ENCODE data around the gene RTF1.
"Not testable (repeated sequence)": the region's sequence is repeated elsewhere in the genome, so short reads cannot be mapped to it uniquely, and the experiment has no call there.

Gene RTF1

DNA sequence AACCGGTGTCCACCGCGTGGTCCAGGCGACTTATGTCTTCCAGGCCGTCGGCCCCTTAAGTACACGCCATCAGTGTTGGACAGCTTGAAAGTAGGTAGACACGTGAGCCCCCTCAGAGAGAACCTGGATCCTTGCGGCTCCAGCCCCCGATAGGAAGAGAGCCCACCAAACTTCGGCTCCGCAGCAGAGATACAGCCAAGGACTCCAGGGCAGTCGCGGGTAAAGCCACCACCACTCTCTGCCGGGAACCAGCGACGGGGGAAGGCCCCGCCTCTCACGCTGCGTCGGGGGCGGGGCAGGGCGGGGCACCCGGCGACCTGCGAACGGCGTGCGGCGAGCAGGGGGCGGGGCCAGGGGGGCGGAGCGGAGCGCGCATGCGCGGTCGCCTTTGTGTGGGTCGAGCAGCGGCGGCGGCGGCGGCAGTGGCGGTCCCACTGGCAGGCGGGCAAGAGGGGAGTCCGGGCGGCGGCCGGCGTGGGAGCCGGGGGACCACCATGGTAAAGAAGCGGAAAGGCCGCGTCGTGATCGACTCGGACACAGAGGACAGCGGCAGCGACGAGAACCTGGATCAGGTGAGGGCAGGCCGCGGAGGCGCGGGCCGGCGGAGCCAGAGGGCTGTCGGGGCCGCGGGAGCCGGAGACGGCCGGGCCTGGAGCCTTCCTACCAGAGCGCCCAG lies at the start of gene RTF1:
Gene RTF1, plus strand, starts transcription at position 354 of the 676 bp plus-strand sequence. Its CDS starts 21 bp downstream, at position 375.
- H3K27me3 Mint-ChIP-seq, result no peaks in the 10 kb centered on the region
- peaks cover 29% of the 10 kb centered on the region for H3K4me1 Mint-ChIP-seq
- DNase-seq (ENCODE audit: low spot score in 2 of 2), result peak; percentile 98 to 99
- peak; percentile 93 for ATAC-seq (ENCODE audit: low read depth)
- H3K9me3 Mint-ChIP-seq, result no peaks in the 10 kb centered on the region
- H3K4me3 Mint-ChIP-seq, result peak within 1 kb of the TSS; percentile 89
- H3K36me3 Mint-ChIP-seq, result peaks cover 1% of the 10 kb centered on the region
- H3K27ac Mint-ChIP-seq, result peak within 1 kb of the TSS; percentile 89

DNA sequence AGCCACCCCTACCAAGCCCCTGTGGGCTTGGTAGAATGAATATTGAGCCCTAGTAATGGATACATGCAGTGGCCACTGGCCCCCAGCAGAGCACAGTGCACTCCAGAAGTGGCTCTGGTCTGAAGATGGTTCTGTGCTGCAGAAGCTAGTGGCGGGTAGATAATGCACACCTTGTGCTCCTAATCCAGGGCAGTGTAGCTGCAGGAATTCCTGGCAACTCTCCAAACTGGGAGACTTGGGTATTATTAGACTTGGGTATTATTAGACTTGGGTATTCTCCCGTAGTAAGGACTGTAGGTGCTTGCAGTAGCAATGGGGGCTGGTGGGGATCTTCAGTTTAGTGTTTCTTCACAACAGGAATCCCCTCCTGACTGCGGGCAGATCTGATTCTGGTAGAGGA lies 49.5 kb upstream of the RTF1 start:
- Mint-ChIP-seq H3K27me3 (no peaks in the 10 kb centered on the region), H3K27ac (no peak overlapping the region)
- ATAC-seq (ENCODE audit: low read depth), result no peak

DNA sequence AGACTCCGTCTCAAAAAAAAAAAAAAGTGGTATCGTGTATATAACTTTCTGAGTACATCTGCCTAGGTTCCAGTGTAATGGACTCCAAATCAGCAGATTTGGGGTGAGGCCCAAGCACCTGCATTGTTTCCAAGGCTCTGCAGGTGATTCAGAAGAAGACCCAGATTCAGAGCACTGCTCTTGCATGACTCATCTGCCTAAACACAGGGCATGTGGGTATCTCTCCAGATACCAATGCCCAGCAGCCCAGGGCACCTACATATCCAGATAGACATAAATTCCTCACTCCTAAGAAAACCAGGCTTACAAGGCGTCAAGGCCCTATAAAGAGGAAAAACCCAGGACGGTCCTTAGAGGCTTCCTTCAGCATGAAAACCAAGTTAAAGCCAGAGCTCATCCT lies 38.9 kb upstream of the RTF1 start:
- peaks cover 3% of the 10 kb centered on the region for H3K36me3 Mint-ChIP-seq
- ATAC-seq (ENCODE audit: low read depth) (no peak), DNase-seq (ENCODE audit: low spot score in 2 of 2) (no peak)
- H3K27me3 Mint-ChIP-seq, result no peaks in the 10 kb centered on the region
- H3K4me1 Mint-ChIP-seq, result no peaks in the 10 kb centered on the region
- no peak overlapping the region for H3K27ac Mint-ChIP-seq
- no peak overlapping the region for H3K4me3 Mint-ChIP-seq
- H3K9me3 Mint-ChIP-seq, result no peaks in the 10 kb centered on the region

More for the DNA sequence above, 49.5 kb upstream of the RTF1 start:
- Mint-ChIP-seq H3K9me3 (no peaks in the 10 kb centered on the region), H3K4me1 (no peaks in the 10 kb centered on the region), H3K4me3 (no peak overlapping the region), H3K36me3 (peaks cover 3% of the 10 kb centered on the region)
- DNase-seq (ENCODE audit: low spot score in 2 of 2), result no peak

DNA sequence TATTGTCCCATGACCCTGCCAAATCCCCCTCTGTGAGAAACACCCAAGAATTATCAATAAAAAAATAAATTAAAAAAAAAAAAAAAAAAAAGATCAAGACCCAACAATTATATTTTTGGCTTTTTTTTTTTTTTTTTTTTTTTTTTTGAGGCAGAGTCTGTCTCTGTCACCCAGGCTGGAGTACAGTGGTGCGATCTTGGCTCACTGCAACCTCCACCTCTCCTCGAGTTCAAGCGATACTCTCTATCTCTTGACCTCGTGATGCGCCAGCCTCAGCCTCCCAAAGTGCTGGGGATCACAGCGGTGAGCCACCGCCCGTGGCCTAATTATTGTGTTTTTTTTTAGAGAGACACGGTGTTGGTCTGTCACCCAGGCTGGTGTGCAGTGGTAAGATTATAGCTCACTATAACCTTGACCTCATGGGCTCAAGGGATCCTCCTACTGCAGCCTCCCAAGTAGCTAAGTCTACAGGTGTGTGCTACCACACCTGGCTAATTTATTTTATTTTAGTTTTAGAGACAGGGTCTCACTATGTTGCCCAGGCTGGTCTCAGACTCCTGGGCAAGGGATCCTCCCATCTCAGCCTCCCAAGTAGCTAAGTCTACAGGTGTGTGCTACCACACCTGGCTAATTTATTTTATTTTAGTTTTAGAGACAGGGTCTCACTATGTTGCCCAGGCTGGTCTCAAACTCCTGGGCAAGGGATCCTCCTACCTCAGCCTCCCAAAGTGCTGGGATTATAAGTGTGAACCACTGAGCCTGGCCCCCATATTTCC lies 32.7 kb upstream of the RTF1 start:
- not testable (repeated sequence) for ATAC-seq (ENCODE audit: low read depth); H3K36me3 Mint-ChIP-seq; H3K4me3 Mint-ChIP-seq; H3K9me3 Mint-ChIP-seq; H3K27ac Mint-ChIP-seq; H3K27me3 Mint-ChIP-seq; DNase-seq (ENCODE audit: low spot score in 2 of 2); H3K4me1 Mint-ChIP-seq

DNA sequence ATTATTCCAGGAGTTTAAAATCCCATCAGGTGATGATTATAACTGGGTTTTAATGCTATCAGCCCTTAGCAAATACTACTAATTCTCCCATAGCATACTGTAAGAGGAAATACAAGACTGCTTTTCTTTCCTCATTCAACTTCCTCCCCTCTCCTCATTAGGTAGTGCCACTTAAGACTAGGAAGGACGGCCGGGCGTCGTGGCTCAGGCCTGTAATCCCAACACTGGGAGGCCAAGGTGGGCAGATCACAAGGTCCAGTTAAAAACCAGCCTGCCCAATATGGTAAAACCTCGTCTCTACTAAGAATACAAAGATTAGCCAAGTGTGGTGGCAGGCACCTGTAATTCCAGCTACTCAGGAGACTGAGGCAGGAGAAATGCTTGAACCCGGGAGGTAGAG lies 29.2 kb upstream of the RTF1 start:
- Mint-ChIP-seq H3K36me3 (peaks cover 14% of the 10 kb centered on the region), H3K4me3 (no peak overlapping the region), H3K4me1 (peaks cover 4% of the 10 kb centered on the region), H3K27me3 (no peaks in the 10 kb centered on the region), H3K9me3 (no peaks in the 10 kb centered on the region), H3K27ac (no peak overlapping the region)
- no peak for DNase-seq (ENCODE audit: low spot score in 2 of 2)
- no peak for ATAC-seq (ENCODE audit: low read depth)

DNA sequence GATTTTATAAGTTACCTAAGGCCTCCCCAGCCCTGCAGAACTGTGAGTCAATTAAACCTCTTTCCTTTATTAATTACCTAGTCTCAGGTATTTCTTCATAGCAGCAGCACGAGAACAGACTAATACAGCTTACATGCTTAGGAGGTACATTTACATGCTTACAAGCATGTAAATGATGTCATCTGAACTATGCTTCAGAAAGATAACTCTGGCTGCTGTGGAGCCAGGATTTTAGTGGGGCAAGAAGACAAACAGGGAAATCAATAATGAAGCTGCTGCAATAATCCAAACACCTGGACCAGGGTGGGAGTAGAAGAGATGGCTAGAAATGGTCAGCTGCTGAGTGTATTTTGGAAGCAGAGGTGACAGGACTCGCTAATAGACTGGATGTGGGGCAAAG lies 24.2 kb upstream of the RTF1 start:
- Mint-ChIP-seq H3K36me3 (peaks cover 27% of the 10 kb centered on the region), H3K27me3 (no peaks in the 10 kb centered on the region), H3K4me3 (no peak overlapping the region), H3K9me3 (no peaks in the 10 kb centered on the region), H3K27ac (peak overlapping the region; percentile 14), H3K4me1 (peaks cover 16% of the 10 kb centered on the region)
- DNase-seq (ENCODE audit: low spot score in 2 of 2) (no peak), ATAC-seq (ENCODE audit: low read depth) (no peak)

DNA sequence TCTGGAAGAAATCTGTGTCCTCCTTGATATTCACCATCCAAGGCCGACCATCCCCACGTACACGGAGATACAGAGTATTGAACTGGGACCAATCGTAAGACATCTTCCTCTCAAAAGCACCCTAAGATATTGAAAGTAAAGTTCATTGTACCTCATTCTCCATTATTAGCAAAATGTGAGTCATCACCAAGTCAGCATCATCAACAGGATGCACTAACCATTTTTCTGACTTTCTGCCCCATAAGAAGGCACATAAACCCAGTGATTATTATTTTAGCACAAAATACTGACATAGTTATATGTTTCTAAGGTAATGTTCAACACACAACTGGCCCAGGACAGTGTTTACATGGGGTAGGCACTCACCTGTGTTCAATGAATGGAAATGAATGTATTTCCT lies 22.0 kb upstream of the RTF1 start:
- no peaks in the 10 kb centered on the region for H3K27me3 Mint-ChIP-seq
- H3K27ac Mint-ChIP-seq, result peak overlapping the region; percentile 74
- no peak for ATAC-seq (ENCODE audit: low read depth)
- peaks cover 16% of the 10 kb centered on the region for H3K4me1 Mint-ChIP-seq
- no peaks in the 10 kb centered on the region for H3K9me3 Mint-ChIP-seq
- H3K4me3 Mint-ChIP-seq, result no peak overlapping the region
- H3K36me3 Mint-ChIP-seq, result peaks cover 23% of the 10 kb centered on the region
- no peak for DNase-seq (ENCODE audit: low spot score in 2 of 2)

DNA sequence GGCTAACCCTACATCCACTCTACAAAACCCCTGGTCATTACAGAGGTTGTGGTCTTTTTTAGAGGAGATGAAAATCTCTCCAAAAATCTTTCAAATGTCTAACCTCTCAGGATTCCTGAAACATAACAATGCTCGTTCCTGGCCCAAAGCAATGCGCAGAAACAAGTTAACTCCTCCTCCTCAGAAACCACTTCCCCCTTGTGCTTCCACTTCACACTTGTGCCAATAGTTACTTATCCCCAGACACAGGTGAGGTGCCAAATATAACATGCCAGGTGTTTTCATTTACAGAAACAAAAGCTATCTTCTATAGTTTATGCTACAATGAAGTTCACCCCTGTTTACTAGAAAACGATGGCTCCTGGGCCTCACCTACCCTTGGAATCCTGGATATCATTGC lies 20.8 kb upstream of the RTF1 start:
- H3K36me3 Mint-ChIP-seq, result peaks cover 23% of the 10 kb centered on the region
- peaks cover 18% of the 10 kb centered on the region for H3K4me1 Mint-ChIP-seq
- no peaks in the 10 kb centered on the region for H3K27me3 Mint-ChIP-seq
- H3K9me3 Mint-ChIP-seq, result no peaks in the 10 kb centered on the region
- DNase-seq (ENCODE audit: low spot score in 2 of 2) (no peak), ATAC-seq (ENCODE audit: low read depth) (peak; percentile 90)
- H3K27ac Mint-ChIP-seq, result peak overlapping the region; percentile 46
- peak overlapping the region; percentile 71 for H3K4me3 Mint-ChIP-seq

DNA sequence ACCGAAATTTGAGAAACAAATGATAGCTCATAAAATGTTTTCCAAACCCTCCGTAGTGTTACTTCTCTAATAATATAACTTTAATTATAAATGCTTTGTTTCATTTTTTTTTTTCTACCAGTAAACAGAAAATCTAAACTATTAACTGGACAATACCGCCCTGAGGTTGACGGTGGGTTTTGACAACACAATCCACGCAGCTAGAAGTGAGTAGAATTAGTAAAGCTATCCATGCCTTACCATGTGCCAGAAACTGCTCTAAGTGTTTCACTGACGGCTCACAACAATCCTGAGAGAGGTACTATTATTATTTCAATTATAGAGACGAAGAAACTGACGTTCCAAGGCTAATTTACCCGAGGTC lies 15.0 kb upstream of the RTF1 start:
- DNase-seq (ENCODE audit: low spot score in 2 of 2) (no peak), ATAC-seq (ENCODE audit: low read depth) (no peak)
- Mint-ChIP-seq H3K9me3 (no peaks in the 10 kb centered on the region), H3K4me3 (peak overlapping the region; percentile 89), H3K27ac (peak overlapping the region; percentile 96), H3K36me3 (no peaks in the 10 kb centered on the region), H3K4me1 (peaks cover 11% of the 10 kb centered on the region), H3K27me3 (no peaks in the 10 kb centered on the region)

DNA sequence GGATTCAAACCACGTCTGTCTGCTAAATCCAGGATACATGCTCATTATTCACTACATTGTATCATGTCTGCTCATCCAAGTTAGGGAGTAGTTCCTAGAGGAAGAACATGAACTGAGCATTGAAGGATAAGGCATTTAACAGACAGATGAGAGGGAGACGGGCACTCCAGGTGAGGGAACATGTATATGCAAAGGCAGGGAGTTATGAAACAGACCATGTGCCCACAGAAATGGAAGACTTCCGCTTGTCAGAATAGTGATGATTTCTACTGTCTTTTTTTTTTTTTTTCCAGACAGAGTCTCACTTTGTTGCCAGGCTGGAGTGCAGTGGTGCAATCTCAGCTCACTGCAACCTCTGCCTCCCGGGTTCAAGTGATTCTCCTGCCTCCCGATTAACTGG lies 9.6 kb upstream of the RTF1 start:
- Mint-ChIP-seq H3K27ac (no peak overlapping the region), H3K9me3 (no peaks in the 10 kb centered on the region), H3K27me3 (no peaks in the 10 kb centered on the region), H3K4me1 (peaks cover 11% of the 10 kb centered on the region), H3K36me3 (no peaks in the 10 kb centered on the region), H3K4me3 (no peak overlapping the region)
- ATAC-seq (ENCODE audit: low read depth) (no peak), DNase-seq (ENCODE audit: low spot score in 2 of 2) (no peak)

DNA sequence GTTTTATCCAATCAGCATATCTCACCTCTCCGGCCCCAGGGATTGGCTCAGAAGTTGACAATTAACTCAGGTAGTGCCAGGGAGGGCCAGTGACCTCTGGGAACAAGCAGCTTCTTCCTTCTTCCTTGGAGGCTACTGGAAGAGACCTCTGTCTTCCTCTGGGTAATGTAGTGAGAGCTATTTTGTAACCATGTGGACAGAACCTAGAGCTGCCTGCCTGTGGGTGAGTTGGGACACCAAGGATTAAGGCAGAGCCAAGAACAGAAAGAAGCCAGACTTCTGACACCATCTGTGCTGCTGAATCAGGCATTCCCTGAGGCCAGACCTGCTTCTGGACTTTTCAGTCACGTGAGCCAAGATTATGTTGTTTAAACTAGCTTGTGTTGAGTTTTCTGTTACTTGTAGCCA lies 8.7 kb upstream of the RTF1 start:
- no peak overlapping the region for H3K4me3 Mint-ChIP-seq
- H3K4me1 Mint-ChIP-seq, result peaks cover 7% of the 10 kb centered on the region
- no peaks in the 10 kb centered on the region for H3K9me3 Mint-ChIP-seq
- ATAC-seq (ENCODE audit: low read depth) (no peak), DNase-seq (ENCODE audit: low spot score in 2 of 2) (no peak)
- H3K27ac Mint-ChIP-seq, result no peak overlapping the region
- no peaks in the 10 kb centered on the region for H3K36me3 Mint-ChIP-seq
- no peaks in the 10 kb centered on the region for H3K27me3 Mint-ChIP-seq

DNA sequence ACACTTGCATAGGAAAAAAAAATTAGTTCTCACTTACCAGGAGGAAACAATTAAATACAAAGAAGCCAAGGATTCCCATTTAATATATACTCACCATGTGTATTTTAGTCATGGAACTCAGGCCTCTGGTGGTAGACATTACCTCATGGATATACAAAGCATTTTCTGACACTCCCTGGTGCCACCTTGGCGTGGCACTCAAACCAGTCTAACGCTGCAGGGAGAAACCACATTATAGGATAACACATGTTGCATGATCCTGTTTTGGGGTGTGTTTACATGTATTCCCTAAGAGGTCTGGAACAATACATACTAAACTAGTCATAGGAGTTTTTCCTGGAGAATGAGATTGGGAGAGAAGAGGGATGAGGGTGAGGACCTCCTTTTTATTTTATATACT lies 5.9 kb upstream of the RTF1 start:
- no peak overlapping the region for H3K4me3 Mint-ChIP-seq
- H3K36me3 Mint-ChIP-seq, result no peaks in the 10 kb centered on the region

DNA sequence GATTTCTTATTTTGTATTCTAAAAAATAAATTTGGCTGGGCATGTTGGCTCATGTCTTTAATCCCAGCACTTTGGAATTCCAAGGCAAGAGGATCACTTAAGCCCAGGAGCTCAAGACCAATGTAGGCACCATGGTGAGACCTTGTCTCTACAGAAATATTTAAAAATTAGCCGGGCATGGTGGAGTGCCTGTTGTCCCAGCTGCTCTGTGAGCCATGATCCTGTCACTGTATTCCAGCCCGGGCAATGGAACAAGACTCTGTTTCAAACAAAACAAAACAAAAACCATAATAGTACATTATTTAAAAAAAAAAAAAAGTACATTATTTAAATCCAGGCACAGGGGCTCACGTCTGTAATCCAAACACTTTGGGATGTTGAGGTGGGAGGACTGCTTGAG lies 5.5 kb upstream of the RTF1 start:
- Mint-ChIP-seq H3K4me1 (peaks cover 11% of the 10 kb centered on the region), H3K4me3 (no peak overlapping the region), H3K36me3 (no peaks in the 10 kb centered on the region)

More for the DNA sequence above, 5.9 kb upstream of the RTF1 start:
- no peak overlapping the region for H3K27ac Mint-ChIP-seq
- DNase-seq (ENCODE audit: low spot score in 2 of 2) (no peak), ATAC-seq (ENCODE audit: low read depth) (no peak)
- H3K27me3 Mint-ChIP-seq, result no peaks in the 10 kb centered on the region
- peaks cover 7% of the 10 kb centered on the region for H3K4me1 Mint-ChIP-seq
- no peaks in the 10 kb centered on the region for H3K9me3 Mint-ChIP-seq

DNA sequence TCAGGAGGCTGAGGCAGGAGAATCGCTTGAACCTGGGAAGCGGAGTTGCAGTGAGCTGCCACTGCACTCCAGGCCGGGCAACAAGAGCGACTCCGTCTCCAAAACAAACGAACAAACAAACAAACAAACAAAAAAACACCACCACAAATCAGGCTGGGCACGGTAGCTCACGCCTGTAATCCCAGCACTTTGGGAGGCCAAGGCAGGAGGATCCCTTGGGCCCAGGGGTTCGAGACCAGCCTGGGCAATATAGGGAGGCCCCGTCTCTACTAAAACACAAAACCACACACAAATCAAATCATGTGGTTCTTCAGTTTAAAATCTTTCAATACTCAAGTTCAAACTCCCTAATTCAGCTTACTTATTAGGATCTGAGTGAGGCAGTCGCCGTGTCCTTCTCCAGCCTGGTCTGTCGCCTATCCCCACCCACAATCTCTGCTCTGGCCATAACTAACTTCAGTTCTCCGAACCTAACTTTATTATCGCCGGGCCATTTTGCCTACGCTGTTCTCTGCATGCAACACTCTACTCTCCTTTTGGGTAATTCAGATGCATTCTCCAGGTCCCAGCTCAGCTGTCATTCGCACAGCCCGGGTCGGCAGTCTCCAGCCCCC lies 660 bp upstream of the RTF1 start:
- peak overlapping the region; percentile 89 for H3K4me3 Mint-ChIP-seq
- peak overlapping the region; percentile 89 for H3K27ac Mint-ChIP-seq
- peaks cover 29% of the 10 kb centered on the region for H3K4me1 Mint-ChIP-seq
- DNase-seq (ENCODE audit: low spot score in 2 of 2) (no peak), ATAC-seq (ENCODE audit: low read depth) (peak; percentile 2)
- H3K27me3 Mint-ChIP-seq, result no peaks in the 10 kb centered on the region
- H3K9me3 Mint-ChIP-seq, result no peaks in the 10 kb centered on the region
- no peaks in the 10 kb centered on the region for H3K36me3 Mint-ChIP-seq

More for the DNA sequence above, 5.5 kb upstream of the RTF1 start:
- Mint-ChIP-seq H3K27me3 (no peaks in the 10 kb centered on the region), H3K27ac (no peak overlapping the region), H3K9me3 (no peaks in the 10 kb centered on the region)
- ATAC-seq (ENCODE audit: low read depth) (no peak), DNase-seq (ENCODE audit: low spot score in 2 of 2) (no peak)

All from memory B cell (primary cell).